Heart right ventricle (tissue), 16 donors: ENCODE results near the gene ERVK3-1. TPM values are rescaled to one million over a fixed set of nuclear protein-coding genes. Genes with fewer than 3 reads are reported as not detected.

Experiments used
- ATAC-seq, 8 donors: fragments of 200-7000 bp; cut with Tn5 transposase; one replicate each; pipeline ENCODE4 v1.9.1; 2020; ENCODE audit warnings: mild to moderate bottlenecking in 8 of 8, moderate library complexity in 8 of 8, moderate number of reproducible peaks in 1 of 8
- DNase-seq, 2 donors: peaks; one replicate each; pipeline ENCODE4 v3.0.0-alpha.2; 2020
- H3K27ac ChIP-seq, 10 donors: fragments of 200-600 bp; sonication (generic) in 2 of 10; one replicate each; pipeline versions ENCODE4 v1.5.0 to v1.8.0; 2020 to 2022; ENCODE audit warnings: mild to moderate bottlenecking in 3 of 10
- H3K27me3 ChIP-seq, 7 donors: fragments of 200-600 bp; one replicate each; pipeline ENCODE4 v1.8.0; 2021 to 2022; ENCODE audit warnings: mild to moderate bottlenecking in 2 of 7
- H3K36me3 ChIP-seq, 9 donors: fragments of 200-600 bp; sonication (generic) in 1 of 9; one replicate each; pipeline versions ENCODE4 v1.5.0 to v1.8.0; 2020 to 2022; ENCODE audit warnings: mild to moderate bottlenecking in 2 of 9
- H3K4me1 ChIP-seq, 9 donors: fragments of 200-600 bp; sonication (generic) in 1 of 9; one replicate each; pipeline versions ENCODE4 v1.5.0 to v1.8.0; 2020 to 2022; ENCODE audit warnings: mild to moderate bottlenecking in 4 of 9
- H3K4me3 ChIP-seq, 10 donors: fragments of 200-600 bp; sonication (generic) in 2 of 10; one replicate each; pipeline versions ENCODE4 v1.5.0 to v1.8.0; 2020 to 2022; ENCODE audit warnings: mild to moderate bottlenecking in 7 of 10, moderate library complexity in 2 of 10
- H3K9me3 ChIP-seq, 11 donors: fragments of 200-600 bp in 10 of 11; sonication (generic) in 2 of 11; one replicate each; pipeline versions ENCODE4 v1.5.0 to v1.8.0; 2013 to 2022; ENCODE audit warnings: mild to moderate bottlenecking in 2 of 11, control low read depth in 1 of 11, moderate library complexity in 1 of 11
- CTCF ChIP-seq, 9 donors: fragments of 200-600 bp; sonication (generic) in 2 of 9; IDR thresholded peaks; one replicate each; pipeline versions ENCODE4 v1.5.0 to v1.8.0; 2021 to 2022; ENCODE audit warnings: antibody characterized with exemption in 9 of 9, mild to moderate bottlenecking in 5 of 9, moderate library complexity in 1 of 9
- WGBS, 2 donors: extraction: QIAGEN DNeasy Blood & Tissue Kit; methylation state at CpG; one replicate each; pipeline ENCODE4 v1.1.7; 2013; ENCODE audit warnings: inconsistent platforms in 1 of 2; 5-methylcytosine and 5-hydroxymethylcytosine counted together
- intact Hi-C, 10 donors: fragments of 100-400 bp; cut with DNase I; formaldehyde crosslinking; loops; one replicate each; pipeline versions ENCODE4 v1.11.1 to v1.14.2; 2022
- polyA plus RNA-seq, 2 donors: library from polyadenylated mRNA; stranded (reverse); fragments of 200-250 nt; gene quantifications; one replicate each; pipeline ENCODE4 v1.2.3, GENCODE V29; 2013
- total RNA-seq, 10 donors: library from RNA; stranded (reverse); fragmentation: NEBNext Ultra II Directional in 3 of 10; extraction: Animal tissue kit (Norgen Biotek cat#: 25700) in 3 of 10; gene quantifications; one replicate each; pipeline versions ENCODE4 v1.2.1 to v1.2.4, GENCODE V29; 2021 to 2023
- donor health status: Arrhythmogenic right ventricular cardiomyopathy.
- donor health status: ischemic (EF 13 %, LVEDD 7.1; RV severe dilation, severe dysfunction).
- donor health status: healthy with polysubstance abuse.
- donor health status: DM: no; HTN: yes; CAD: no.
- donor health status: DM: no; HTN: no; CAD: no.
- donor health status: ischemic (EF 25% LVEDD 6.9; RV normal size, moderate dysfunction).
- donor health status: ischemic (EF 25% LVEDD 5.7; RV mildly dilated, moderate dysfunction).
- donor health status: healthy.
- donor health status: DM: yes; HTN: yes; CAD: no.
- donor health status: Ischemic cardiomyopathy.
- donor health status: ischemic (EF 35%, LVEDD 5.7; RV mildly dilated, moderate dysfunction).
- donor health status: nonischemic (EF 11% LVEDD 7.7; RV severe dilation, severe dysfunction).
- donor health status: DM: yes; HTN: yes; CAD: no.
- donor health status: PGD.
- donor health status: ischemic (EF 29% LVEDD 5.4; RV normal size, mild dysfunction).
- donor health status: nonischemic (EF 23%, LVEDD 6.1; RV moderate dilation, normal function).

Gene ERVK3-1
- total and polyA plus RNA-seq, 12 donors, result 14.4 to 57.5 (median 19.4) TPM

DNA sequence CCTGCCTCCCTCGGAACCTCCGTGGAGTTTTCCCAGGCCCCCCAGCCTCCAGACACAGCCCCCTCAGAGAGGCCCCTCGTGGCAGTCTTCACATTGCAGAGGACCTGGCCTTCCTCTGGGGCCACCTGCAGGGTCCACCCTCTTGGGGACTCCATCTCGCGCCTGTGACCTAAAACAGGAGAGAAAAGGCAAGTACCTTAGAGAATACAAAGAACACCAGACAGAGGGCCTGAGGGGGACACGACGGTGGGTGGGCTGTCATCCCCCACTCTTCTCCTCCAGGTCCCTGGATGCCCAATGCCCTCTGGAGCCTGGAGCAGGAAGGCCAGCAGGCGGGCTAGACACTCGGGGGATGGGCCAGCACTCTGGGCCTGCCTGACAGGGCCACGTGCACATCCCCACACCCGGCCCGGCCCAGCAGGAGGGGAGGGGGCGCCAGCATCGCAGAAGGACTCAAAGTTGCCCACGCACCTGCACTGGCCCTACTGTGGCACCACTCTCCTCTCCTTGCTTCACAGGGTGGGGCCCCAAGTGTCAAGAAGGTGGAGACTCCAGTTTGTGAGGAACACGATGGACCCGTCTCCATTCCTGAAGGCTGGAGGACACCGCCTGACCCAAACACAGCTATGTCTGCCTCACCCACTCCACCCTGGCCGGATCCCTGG is 52.4 kb downstream of the ERVK3-1 start:
- DNase-seq (no peak), ATAC-seq (no peak)
- Histone ChIP-seq H3K36me3 (no peaks in the 10 kb centered on the region), H3K9me3 (no peaks in the 10 kb centered on the region), H3K4me1 (peaks cover 3 to 37% (median 28%) of the 10 kb centered on the region in 9 donors), H3K27me3 (peaks cover under 1 to 45% (median 25%) of the 10 kb centered on the region in 7 donors), H3K4me3 (peak overlapping the region in 9 of 10 donors; percentile 36 to 61 (median 53)), H3K27ac (no peak overlapping the region)
- intact Hi-C loops, result no loop called here
- no peak for TF ChIP-seq CTCF (IDR thresholded peaks at IDR 0.05)
- 67 to 74% methylated on average over 16 to 19 of the region's 19 CpGs for WGBS, 2 donors

DNA sequence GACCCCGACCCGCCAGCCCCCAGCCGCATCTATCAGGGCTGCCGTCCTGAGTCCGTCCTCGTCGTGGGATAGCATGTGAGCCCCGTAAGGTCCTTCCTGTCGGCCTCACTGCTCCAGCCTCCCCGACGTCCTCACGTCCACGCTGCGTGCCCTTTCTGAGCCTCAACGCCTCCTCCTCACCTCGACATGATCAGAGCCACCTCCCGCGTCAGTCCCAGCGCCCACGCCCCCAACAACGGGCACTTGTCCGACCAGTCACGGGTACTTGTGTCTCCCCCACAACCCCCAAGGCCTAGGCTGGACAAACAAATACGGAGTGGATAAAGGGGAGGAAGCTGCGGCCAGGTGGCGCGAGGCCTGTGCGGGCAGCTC is 56.7 kb downstream of the ERVK3-1 start:
- ATAC-seq (peak in 7 of 8 donors; percentile 3 to 28 (median 21)), DNase-seq (peak; percentile 47 to 53)
- Histone ChIP-seq H3K4me3 (peak overlapping the region; percentile 48 to 94 (median 75)), H3K27me3 (peaks cover 0 to 24% (median 12%) of the 10 kb centered on the region in 7 donors), H3K27ac (peak overlapping the region; percentile 88 to 97 (median 96)), H3K4me1 (peaks cover 0 to 28% (median 16%) of the 10 kb centered on the region in 9 donors), H3K36me3 (no peaks in the 10 kb centered on the region), H3K9me3 (no peaks in the 10 kb centered on the region)
- 2 to 3% methylated on average over 28 of the region's 28 CpGs for WGBS, 2 donors
- peak in 2 of 9 donors; percentile 3 to 4 for TF ChIP-seq CTCF (IDR thresholded peaks at IDR 0.05)
- intact Hi-C loops, result loop anchor here in 1 of 10 donors (2.0 kb wide), 2 partner anchors 19 to 57 kb away; partner anchors contain the start of genes ERVK3-1 and ZNF837

DNA sequence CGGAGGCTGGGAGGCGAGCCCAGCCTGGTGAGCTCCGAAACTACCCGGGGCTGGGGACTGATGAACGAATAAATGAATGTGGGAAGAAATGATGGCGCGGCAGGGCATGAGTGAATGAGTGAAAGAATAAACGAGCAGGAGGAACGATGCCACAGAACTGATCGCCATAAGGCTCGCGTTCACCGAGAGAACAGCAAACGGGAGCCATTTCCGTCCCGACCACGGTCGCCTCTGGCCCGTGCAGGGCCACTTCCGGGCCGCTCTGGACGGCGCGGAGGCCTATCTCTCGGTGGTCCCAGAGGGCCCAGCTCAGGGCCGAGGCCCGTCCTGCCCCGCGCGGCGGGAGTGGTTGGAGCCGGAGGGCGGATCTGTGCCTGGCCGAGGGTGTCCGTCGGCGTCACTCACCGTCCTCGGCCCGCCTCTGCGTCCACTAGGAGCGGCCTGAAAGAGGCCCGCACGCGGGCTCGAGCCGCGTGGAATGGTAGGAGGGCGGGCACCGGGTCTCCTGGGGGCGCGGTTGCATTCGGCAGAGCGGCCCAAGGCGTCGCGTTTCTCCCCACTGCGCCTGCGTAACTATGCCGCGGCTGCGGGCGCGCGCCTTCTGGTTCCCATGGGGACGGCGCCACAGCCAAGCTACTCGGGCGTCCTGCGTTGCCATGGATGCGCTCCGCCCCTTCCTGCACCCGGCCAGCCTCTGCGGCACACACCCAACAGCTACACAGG is 57.3 kb downstream of the ERVK3-1 start, which contains the start of gene ZNF497:
ZNF497 (minus strand) TSS at position 480 of the 723 bp plus-strand sequence. CDS start 5,116 bp downstream, outside the sequence.
- Histone ChIP-seq H3K9me3 (no peaks in the 10 kb centered on the region), H3K4me1 (peaks cover 0 to 23% (median 11%) of the 10 kb centered on the region in 9 donors), H3K4me3 (peak within 1 kb of the TSS; percentile 48 to 94 (median 75)), H3K27ac (peak within 1 kb of the TSS; percentile 88 to 97 (median 96)), H3K27me3 (peaks cover 0 to 24% (median 11%) of the 10 kb centered on the region in 7 donors), H3K36me3 (no peaks in the 10 kb centered on the region)
- peak; percentile 96 to 98 (median 97) for ATAC-seq
- peak in 2 of 9 donors; percentile 1 to 12 for TF ChIP-seq CTCF (IDR thresholded peaks at IDR 0.05)
- peak; percentile 96 to 98 for DNase-seq
- intact Hi-C loops, result loop anchor here in 1 of 10 donors (2.0 kb wide), 2 partner anchors 18 to 58 kb away; partner anchors contain the start of genes ERVK3-1 and ZNF837
- 0 to 1% methylated on average over 69 to 74 of the region's 74 CpGs for WGBS, 2 donors

- no peak for TF ChIP-seq CTCF (IDR thresholded peaks at IDR 0.05)
- Histone ChIP-seq H3K27ac (no peak overlapping the region), H3K9me3 (no peaks in the 10 kb centered on the region), H3K4me1 (peaks cover 0 to 17% (median 7%) of the 10 kb centered on the region in 9 donors), H3K4me3 (no peak overlapping the region), H3K36me3 (no peaks in the 10 kb centered on the region), H3K27me3 (peaks cover 0 to 30% (median 14%) of the 10 kb centered on the region in 7 donors)
- WGBS, 2 donors, result 76 to 83% methylated on average over 5 of the region's 5 CpGs
- intact Hi-C loops, result no loop called here
- ATAC-seq, result no peak
- DNase-seq, result no peak
Observed at GRCh38 chr19:58364146-58364545, 59.0 kb downstream of the ERVK3-1 start.
